K562 (cell line): Measurements from ENCODE around the gene KRTAP1-3. TPM values are rescaled to one million over a fixed set of nuclear protein-coding genes. Genes with fewer than 3 reads are reported as not detected.
A peak's percentile ranks its signal among the peaks of the same experiment; 100 is the strongest.

Experiments used
- CCAR2 ChIP-seq: fragments of 200-400 bp; formaldehyde crosslinking; IDR thresholded peaks from 2 replicates; pipeline ENCODE4 v1.6.1; 2017; ENCODE audit warnings: mild to moderate bottlenecking, low read depth, low read length
- CCNT2 ChIP-seq: IDR thresholded peaks from 2 replicates; pipeline ENCODE4 v1.6.1; 2011; ENCODE audit warnings: borderline replicate concordance, low read depth, mild to moderate bottlenecking, moderate library complexity, mixed read lengths, low read length; ENCODE audit not compliant: insufficient read length; ENCODE audit errors: extremely low read depth
- ESRRA ChIP-seq: fragments of 450-650 bp; IDR thresholded peaks from 2 replicates; pipeline ENCODE4 v1.6.1; 2014; ENCODE audit warnings: low read depth, mild to moderate bottlenecking, moderate library complexity, borderline replicate concordance
- HMG20B ChIP-seq: fragments of 250-450 bp; sonication (Bioruptor Pico); IDR thresholded peaks from 2 replicates; pipeline ENCODE4 v1.5.0; 2021; ENCODE audit warnings: mild to moderate bottlenecking
- KAT2B ChIP-seq: IDR thresholded peaks from one replicate; pipeline ENCODE4 v1.6.1; 2012; ENCODE audit warnings: low read depth, mild to moderate bottlenecking, control low read depth, inconsistent platforms, low read length, moderate library complexity
- KLF1 ChIP-seq: fragments of 450-650 bp; IDR thresholded peaks from 2 replicates; pipeline ENCODE4 v1.6.1; 2016; ENCODE audit warnings: missing genetic modification characterization, missing compliant biosample characterization
- MYNN ChIP-seq, 2 experiments: sonication (generic); formaldehyde crosslinking in 1 of 2; IDR thresholded peaks; 2 replicates each; pipeline versions ENCODE4 v1.5.0 to v1.6.1; 2016 to 2020; ENCODE audit warnings: antibody characterized with exemption in 1 of 2, missing genetic modification reagents in 1 of 2
- RCOR1 ChIP-seq, 2 experiments: IDR thresholded peaks; 2 replicates each; pipeline ENCODE4 v1.6.1; 2012; ENCODE audit warnings: low read depth in 2 of 2, low read length in 2 of 2, borderline replicate concordance in 1 of 2, improper control_type of control experiment in 1 of 2
- RNF2 ChIP-seq: sonication (generic); IDR thresholded peaks from 2 replicates; pipeline ENCODE4 v1.6.1; 2016
- ZNF175 ChIP-seq: fragments of 200-800 bp; sonication (Bioruptor generic); IDR thresholded peaks from 2 replicates; pipeline ENCODE4 v1.6.1; 2016; ENCODE audit warnings: low read depth, mild to moderate bottlenecking, missing genetic modification characterization, missing compliant biosample characterization
- ZNF197 ChIP-seq: fragments of 200-800 bp; sonication (Bioruptor generic); IDR thresholded peaks from 2 replicates; pipeline ENCODE4 v1.6.1; 2016; ENCODE audit warnings: low read depth, missing genetic modification characterization, missing compliant biosample characterization
- ZNF274 ChIP-seq: IDR thresholded peaks from 2 replicates; pipeline ENCODE4 v1.6.1; 2011; ENCODE audit warnings: low read depth, mild to moderate bottlenecking, low read length, moderate library complexity, borderline replicate concordance
- ZSCAN32 ChIP-seq: fragments of 450-650 bp; formaldehyde crosslinking; IDR thresholded peaks from 2 replicates; pipeline ENCODE4 v1.4.0; 2020; ENCODE audit warnings: mild to moderate bottlenecking, moderate library complexity
- ZZZ3 ChIP-seq: fragments of 450-650 bp; IDR thresholded peaks from 2 replicates; pipeline ENCODE4 v1.6.1; 2016; ENCODE audit warnings: antibody characterized with exemption, mild to moderate bottlenecking, moderate library complexity
- polyA plus RNA-seq, 8 experiments: library from polyadenylated mRNA; depleted of rRNA in 4 of 8; stranded (reverse) in 5 of 8; unstranded in 3 of 8; fragments of >200 nt; fragmentation: Nextera tagmentation in 2 of 8; fragmentation: Illumina TruSeq in 1 of 8; extraction: Ambion mirVana in 2 of 8; extraction: Trizol in 1 of 8; gene quantifications; 2 replicates each; pipeline versions ENCODE4 v1.2.1 to v1.2.3, GENCODE V29; 2011 to 2014; ENCODE audit warnings: inconsistent platforms in 1 of 8, missing spikeins in 1 of 8
- total RNA-seq, 7 experiments: library from RNA; depleted of rRNA in 6 of 7; stranded (reverse); fragments of >200 nt in 6 of 7; fragmentation: Illumina TruSeq in 2 of 7; extraction: Trizol in 2 of 7; gene quantifications; 2 replicates each; pipeline versions ENCODE4 v1.2.1 to v1.2.3, GENCODE V29; 2011 to 2021; ENCODE audit warnings: low replicate concordance in 1 of 7
- TF ChIP-seq, protein P1 (sequence below): fragments of 450-650 bp; IDR thresholded peaks from 2 replicates; pipeline ENCODE4 v1.6.1; 2016; ENCODE audit warnings: mild to moderate bottlenecking, moderate library complexity

The KRTAP1-3 gene
- total and polyA plus RNA-seq, 9 of the 15 experiments (the other 6 are each of a cell fraction or from before 2014, with no cell fraction given): not detected

DNA sequence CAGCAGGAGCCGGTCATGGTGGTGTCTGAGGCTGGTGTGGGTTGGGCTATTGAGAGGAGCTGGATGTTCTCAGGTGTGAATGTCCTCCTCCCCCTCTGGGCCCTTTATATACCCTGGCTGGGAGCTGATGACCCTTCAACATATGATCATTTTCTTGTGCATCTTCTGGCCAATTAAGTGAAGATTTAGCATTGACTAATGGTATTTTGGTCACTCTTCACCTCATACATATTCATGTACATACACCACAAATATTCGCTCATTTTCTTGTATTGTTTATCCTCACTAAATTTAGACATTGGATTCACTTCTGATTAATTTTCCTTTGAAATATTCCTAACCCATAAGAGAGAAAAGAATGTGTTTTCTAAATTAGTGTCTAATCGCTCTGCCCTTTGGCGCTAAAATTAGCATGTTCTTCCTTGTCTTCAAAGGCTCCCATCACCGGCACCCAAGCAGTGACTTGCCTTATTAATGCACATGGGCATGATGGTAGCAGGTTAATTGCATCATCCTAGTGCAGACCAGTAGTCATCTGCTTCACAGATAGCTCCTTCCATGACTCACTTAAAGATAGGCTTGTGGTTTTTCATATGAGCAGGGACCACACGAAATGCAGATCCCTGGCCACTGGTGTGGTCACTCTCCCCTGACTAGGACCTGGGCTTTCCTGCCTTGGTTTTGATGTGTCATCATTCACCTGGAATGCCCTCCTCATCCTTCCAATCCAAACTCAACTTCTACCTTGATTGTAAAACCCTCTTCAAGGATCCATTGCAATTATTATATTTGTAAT, 31.4 kb upstream of the KRTAP1-3 start, which contains the start of gene KRTAP2-4 (continued):
- no peak for TF ChIP-seq ZNF274
- TF ChIP-seq ZSCAN32 (CRISPR knock-in tag): peak; percentile 93
- TF ChIP-seq, protein P1, sequence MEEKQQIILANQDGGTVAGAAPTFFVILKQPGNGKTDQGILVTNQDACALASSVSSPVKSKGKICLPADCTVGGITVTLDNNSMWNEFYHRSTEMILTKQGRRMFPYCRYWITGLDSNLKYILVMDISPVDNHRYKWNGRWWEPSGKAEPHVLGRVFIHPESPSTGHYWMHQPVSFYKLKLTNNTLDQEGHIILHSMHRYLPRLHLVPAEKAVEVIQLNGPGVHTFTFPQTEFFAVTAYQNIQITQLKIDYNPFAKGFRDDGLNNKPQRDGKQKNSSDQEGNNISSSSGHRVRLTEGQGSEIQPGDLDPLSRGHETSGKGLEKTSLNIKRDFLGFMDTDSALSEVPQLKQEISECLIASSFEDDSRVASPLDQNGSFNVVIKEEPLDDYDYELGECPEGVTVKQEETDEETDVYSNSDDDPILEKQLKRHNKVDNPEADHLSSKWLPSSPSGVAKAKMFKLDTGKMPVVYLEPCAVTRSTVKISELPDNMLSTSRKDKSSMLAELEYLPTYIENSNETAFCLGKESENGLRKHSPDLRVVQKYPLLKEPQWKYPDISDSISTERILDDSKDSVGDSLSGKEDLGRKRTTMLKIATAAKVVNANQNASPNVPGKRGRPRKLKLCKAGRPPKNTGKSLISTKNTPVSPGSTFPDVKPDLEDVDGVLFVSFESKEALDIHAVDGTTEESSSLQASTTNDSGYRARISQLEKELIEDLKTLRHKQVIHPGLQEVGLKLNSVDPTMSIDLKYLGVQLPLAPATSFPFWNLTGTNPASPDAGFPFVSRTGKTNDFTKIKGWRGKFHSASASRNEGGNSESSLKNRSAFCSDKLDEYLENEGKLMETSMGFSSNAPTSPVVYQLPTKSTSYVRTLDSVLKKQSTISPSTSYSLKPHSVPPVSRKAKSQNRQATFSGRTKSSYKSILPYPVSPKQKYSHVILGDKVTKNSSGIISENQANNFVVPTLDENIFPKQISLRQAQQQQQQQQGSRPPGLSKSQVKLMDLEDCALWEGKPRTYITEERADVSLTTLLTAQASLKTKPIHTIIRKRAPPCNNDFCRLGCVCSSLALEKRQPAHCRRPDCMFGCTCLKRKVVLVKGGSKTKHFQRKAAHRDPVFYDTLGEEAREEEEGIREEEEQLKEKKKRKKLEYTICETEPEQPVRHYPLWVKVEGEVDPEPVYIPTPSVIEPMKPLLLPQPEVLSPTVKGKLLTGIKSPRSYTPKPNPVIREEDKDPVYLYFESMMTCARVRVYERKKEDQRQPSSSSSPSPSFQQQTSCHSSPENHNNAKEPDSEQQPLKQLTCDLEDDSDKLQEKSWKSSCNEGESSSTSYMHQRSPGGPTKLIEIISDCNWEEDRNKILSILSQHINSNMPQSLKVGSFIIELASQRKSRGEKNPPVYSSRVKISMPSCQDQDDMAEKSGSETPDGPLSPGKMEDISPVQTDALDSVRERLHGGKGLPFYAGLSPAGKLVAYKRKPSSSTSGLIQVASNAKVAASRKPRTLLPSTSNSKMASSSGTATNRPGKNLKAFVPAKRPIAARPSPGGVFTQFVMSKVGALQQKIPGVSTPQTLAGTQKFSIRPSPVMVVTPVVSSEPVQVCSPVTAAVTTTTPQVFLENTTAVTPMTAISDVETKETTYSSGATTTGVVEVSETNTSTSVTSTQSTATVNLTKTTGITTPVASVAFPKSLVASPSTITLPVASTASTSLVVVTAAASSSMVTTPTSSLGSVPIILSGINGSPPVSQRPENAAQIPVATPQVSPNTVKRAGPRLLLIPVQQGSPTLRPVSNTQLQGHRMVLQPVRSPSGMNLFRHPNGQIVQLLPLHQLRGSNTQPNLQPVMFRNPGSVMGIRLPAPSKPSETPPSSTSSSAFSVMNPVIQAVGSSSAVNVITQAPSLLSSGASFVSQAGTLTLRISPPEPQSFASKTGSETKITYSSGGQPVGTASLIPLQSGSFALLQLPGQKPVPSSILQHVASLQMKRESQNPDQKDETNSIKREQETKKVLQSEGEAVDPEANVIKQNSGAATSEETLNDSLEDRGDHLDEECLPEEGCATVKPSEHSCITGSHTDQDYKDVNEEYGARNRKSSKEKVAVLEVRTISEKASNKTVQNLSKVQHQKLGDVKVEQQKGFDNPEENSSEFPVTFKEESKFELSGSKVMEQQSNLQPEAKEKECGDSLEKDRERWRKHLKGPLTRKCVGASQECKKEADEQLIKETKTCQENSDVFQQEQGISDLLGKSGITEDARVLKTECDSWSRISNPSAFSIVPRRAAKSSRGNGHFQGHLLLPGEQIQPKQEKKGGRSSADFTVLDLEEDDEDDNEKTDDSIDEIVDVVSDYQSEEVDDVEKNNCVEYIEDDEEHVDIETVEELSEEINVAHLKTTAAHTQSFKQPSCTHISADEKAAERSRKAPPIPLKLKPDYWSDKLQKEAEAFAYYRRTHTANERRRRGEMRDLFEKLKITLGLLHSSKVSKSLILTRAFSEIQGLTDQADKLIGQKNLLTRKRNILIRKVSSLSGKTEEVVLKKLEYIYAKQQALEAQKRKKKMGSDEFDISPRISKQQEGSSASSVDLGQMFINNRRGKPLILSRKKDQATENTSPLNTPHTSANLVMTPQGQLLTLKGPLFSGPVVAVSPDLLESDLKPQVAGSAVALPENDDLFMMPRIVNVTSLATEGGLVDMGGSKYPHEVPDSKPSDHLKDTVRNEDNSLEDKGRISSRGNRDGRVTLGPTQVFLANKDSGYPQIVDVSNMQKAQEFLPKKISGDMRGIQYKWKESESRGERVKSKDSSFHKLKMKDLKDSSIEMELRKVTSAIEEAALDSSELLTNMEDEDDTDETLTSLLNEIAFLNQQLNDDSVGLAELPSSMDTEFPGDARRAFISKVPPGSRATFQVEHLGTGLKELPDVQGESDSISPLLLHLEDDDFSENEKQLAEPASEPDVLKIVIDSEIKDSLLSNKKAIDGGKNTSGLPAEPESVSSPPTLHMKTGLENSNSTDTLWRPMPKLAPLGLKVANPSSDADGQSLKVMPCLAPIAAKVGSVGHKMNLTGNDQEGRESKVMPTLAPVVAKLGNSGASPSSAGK: peak; percentile 95
- no peak for TF ChIP-seq KLF1 (tag)
- peak; percentile 82 for TF ChIP-seq ZNF197 (CRISPR knock-in tag)
- peak; percentile 93; the same call in 1 of the 2 replicates for TF ChIP-seq ESRRA
- TF ChIP-seq CCAR2: no peak
- no peak for TF ChIP-seq ZZZ3
- no peak for TF ChIP-seq KAT2B
- no peak for TF ChIP-seq CCNT2
- peak in 1 of 2 experiments; percentile 61; a peak in 1 of 4 replicates for TF ChIP-seq RCOR1 (IDR thresholded peaks at IDR 0.05; ENCODE audit: borderline replicate concordance in 1 of 2, low read depth in 2 of 2, low read length in 2 of 2)
- TF ChIP-seq RNF2: peak; percentile 66; the same call in 1 of the 2 replicates
- no peak for TF ChIP-seq HMG20B (CRISPR knock-in tag)
- peak; percentile 72; the same call in 1 of the 2 replicates for TF ChIP-seq ZNF175 (CRISPR knock-in tag)
- peak; percentile 45; the same call in 1 of the 2 replicates for TF ChIP-seq MYNN (IDR thresholded peaks at IDR 0.05)
- TF ChIP-seq MYNN (CRISPR knock-in tag; IDR thresholded peaks at IDR 0.05): no peak
